Activated gamma-delta T cell (primary cell): ENCODE results near the gene ITGAD.
"Not testable (repeated sequence)": the region's sequence is repeated elsewhere in the genome, so short reads cannot be mapped to it uniquely, and the experiment has no call there.

Experiments
- DNase-seq: peaks from one replicate; lab custom pipeline; 2025; lab: John Stamatoyannopoulos, UW

The ITGAD gene

DNA sequence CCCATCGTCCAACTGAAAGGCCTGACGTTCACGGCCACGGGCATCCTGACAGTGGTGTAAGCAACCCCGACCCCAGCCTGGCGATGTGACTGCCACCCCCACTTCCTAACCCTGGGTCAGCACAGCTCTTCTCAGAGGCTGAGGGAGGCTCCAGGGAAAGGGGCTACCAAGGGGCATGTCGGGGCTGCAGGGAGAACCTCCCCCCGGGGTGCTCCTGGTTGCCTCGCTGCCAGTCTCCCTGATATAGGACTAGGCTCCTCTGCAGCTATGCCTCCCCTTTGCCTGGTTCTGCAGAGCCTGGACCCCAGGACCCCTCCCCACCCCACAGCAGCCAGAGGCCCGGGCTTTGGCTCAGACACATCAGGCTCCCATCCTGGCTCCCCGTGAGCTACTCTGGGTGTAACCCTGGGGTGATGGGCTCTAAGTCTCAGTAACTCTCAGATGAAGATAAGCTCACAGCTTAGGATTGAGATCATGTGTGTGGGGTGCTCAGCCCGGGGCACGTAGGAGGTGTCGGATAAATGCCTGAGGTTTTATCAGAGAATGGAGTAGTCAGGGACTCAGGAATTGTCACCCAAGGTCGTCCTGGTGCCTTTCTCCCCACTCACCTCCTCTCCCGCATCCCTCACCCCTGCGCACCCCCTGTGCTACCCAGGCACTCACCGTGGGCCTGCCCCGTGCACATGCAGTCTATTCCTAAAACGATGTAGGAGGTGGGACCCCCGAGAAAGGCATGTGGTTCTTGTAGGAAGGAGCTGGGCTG lies 10.6 kb downstream of the ITGAD start:
- no peak for DNase-seq

GRCh38 chr16:31404353-31405064 lies 11.4 kb downstream of the ITGAD start:
- no peak for DNase-seq

- DNase-seq, result no peak
Measured at GRCh38 chr16:31407406-31407805, 14.3 kb downstream of the ITGAD start.

DNA sequence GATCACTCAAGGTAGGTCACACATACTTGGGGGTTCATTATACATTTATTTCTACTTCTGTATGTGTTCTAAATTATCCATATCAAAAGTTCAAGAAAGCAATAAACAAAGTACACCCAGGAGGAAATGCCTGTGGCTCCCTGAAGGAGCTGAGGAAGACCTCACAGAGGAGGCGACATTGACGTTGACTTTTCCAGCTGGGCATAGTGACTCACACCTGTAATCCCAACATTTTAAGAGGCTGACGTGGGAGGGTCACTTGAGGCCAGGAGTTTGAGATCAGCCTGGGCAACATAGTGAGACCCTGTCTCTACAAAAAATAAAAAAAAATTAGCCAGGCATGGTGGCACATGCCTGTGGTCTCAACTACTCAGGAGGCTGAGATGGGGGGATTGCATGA lies 16.3 kb downstream of the ITGAD start:
- DNase-seq, result no peak

DNA sequence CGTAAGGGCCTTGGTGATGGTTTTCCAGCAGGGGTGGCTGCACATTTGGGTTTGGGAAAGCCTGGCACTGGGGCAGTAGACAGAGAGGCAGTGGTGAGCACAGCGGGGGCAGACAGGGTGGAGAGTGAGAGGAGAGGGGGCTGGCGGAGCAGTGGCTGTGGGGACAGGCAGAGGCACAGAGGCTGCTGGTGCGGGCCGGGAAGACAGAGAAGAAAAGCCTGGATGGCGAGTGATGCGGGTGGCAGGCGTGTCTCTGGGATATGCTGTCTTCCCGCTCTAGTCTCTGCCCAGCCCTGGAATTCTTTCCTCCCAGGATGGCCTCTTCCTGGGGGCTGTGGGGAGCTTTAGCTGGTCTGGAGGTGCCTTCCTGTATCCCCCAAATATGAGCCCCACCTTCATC lies 16.9 kb downstream of the ITGAD start:
- DNase-seq, result no peak

- DNase-seq, result no peak
Measured at GRCh38 chr16:31411024-31411844, 18.1 kb downstream of the ITGAD start.

GRCh38 chr16:31412750-31413149 lies 19.6 kb downstream of the ITGAD start:
- no peak for DNase-seq

GRCh38 chr16:31413381-31413780 lies 20.2 kb downstream of the ITGAD start:
- DNase-seq, result no peak

DNA sequence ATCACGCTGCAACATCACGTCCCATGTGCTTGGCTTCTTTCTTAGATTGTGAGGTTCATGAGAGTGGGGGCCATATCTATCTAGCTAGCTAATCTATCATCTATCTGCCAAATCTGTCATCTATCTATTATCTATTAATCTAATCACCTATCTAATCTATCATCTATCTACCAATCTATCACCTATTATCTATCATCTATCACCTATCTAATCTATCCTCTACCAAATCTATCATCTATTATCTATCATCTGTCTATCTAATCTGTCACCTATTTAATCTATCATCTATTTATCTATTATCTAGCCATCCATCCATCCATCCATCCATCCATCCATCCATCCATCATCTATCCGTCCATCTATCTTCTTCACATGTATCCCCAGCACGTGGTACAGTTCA lies 20.8 kb downstream of the ITGAD start:
- DNase-seq, result no peak

- DNase-seq, result no peak
Measured at GRCh38 chr16:31414706-31415105, 21.6 kb downstream of the ITGAD start.

DNA sequence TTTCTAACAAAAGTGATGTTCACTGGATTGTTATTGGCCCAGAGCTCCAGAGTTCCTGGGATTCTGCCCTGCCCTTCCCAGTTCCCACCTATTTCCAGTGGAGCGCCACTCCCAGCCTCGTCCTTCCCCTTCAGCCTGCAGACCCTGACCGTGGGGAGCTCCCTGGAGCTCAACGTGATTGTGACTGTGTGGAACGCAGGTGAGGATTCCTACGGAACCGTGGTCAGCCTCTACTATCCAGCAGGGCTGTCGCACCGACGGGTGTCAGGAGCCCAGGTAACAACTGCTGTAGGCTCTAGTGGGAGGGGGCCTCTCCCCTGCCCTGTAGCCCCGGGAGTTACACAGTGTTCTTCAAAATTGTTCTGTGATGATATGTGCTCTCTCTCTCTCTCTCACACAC lies 23.2 kb downstream of the ITGAD start:
- DNase-seq, result no peak

DNA sequence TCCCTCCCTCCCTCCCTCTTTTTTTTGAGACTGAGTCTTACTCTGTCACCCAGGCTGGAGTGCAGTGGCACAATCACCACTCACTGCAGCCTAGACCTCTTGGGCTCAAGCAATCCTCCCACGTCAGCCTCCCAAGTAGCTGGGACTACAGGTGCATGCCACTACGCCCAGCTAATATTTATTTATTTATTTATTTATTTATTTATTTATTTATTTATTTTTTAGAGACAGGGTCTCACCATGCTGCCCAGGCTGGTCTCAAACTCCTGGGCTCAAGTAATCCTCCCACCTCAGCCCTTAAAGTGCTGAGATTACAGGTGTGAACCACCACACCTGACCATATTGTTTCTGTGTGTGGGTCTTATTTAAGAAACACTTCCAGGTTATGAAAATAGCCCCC lies 23.9 kb downstream of the ITGAD start:
- DNase-seq, result not testable (repeated sequence)

DNA sequence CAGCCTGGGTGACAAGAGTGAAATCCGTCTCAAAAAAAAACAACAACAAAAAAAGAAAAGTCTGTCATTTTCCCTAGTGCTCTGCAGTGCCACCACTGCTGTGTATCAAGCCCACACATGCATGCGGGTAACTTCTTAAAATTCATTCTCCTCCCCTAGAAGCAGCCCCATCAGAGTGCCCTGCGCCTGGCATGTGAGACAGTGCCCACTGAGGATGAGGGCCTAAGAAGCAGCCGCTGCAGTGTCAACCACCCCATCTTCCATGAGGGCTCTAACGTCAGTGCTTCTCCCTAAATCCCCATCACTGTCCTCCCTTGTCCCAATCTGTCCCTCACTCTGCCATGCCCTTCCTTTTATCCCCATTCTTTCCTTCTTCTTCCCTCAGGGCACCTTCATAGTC lies 24.8 kb downstream of the ITGAD start:
- DNase-seq, result no peak

DNA sequence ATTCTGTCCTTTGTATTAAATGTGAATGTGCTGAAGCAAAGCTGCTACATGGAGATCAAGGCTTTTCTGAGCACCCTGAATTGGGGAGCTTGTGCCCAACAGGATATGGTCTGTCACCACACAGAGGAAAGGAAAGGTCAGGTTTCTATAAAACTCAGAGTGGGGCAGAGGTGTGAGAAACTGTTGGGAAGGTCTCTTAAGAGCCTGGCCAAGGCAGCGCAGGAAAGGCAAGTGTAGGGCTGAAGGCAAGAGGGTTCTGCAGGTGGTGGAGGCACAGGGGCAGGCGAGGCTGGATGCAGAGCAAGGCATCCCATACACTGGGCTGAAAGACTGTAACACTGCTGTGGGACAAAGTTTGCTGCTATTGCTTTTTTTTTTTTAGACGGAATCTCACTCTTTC lies 26.9 kb downstream of the ITGAD start:
- DNase-seq, result no peak

GRCh38 chr16:31421587-31421986 lies 28.5 kb downstream of the ITGAD start:
- DNase-seq, result no peak

DNA sequence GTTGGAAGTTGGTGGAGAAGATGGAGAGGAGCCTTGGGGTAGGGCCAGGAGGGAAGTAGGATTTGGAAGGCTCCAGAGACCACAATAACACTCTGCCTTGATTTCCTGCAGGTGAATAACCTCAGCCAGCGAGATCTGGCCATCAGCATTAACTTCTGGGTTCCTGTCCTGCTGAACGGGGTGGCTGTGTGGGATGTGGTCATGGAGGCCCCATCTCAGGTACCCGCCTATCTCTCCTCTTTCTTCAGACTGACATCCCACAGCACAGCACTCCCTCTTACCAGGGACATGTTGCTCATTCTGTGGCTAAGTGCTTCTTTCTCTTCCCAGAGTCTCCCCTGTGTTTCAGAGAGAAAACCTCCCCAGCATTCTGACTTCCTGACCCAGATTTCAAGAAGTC lies 30.1 kb downstream of the ITGAD start:
- DNase-seq, result no peak

DNA sequence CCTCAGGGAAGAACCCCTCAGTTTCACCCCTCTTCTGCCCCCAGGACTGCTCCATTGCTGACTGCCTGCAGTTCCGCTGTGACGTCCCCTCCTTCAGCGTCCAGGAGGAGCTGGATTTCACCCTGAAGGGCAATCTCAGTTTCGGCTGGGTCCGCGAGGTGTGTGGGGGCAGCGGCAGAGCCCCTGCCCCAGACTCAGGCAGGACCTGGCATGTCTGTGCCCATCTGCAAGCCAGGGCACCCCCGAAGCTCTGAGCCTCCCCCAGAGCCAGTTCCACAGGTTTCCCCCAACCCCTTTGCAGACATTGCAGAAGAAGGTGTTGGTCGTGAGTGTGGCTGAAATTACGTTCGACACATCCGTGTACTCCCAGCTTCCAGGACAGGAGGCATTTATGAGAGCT lies 30.7 kb downstream of the ITGAD start:
- no peak for DNase-seq

- peak; percentile 47 for DNase-seq
Measured at GRCh38 chr16:31427441-31428278, 34.5 kb downstream of the ITGAD start.

DNA sequence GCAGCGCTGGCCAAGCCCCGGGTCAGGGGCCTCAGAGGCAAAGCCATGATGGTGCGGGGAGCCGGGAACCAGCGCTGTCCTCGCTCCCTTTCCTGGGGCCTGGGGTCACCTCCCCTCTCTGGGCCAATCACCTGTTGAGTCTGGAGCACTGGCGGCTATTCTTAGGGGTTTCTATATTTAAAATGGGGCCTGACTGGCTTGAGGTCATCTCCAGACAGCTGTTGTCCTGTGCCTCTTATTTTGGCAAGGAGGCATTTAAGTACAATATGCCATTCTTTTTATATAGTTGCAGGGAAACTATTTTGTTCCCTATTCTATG lies 35.1 kb downstream of the ITGAD start, which contains the start of gene COX6A2:
Gene COX6A2 (minus strand): TSS at position 82 of the 319 bp plus-strand sequence. CDS start 35 bp downstream, at position 47.
- no peak for DNase-seq

DNA sequence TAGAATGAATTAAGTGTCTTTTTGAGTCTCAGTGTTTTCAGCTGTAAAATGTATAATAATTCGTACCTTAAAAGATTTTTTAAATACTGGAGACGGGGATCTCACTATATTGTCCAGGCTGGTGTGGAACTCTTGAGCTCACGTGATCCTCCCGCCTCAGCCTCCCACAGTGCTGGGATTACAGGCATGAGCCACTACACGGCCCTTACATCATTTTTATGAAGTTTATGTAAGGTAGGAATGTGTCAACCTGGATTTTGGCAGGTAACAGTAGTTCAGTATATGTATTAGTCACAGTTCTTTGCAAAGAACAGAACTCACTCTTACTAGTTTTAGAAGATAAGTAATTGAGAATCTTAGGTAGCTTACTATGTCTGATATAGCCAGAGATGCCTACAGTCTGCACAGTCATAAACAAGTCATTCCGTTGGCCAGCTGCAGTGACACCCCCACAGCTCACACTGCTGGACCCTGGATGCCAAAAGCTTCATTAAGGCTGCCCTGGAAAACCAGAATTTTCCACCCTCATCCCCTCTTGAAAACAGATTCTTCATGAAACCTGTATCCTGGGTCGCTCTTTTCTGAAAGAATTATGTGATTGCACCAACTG lies 35.6 kb downstream of the ITGAD start:
- no peak for DNase-seq

GRCh38 chr16:31429314-31429713 lies 36.2 kb downstream of the ITGAD start:
- no peak for DNase-seq
